Parathyroid adenoma (tissue), 2 donors: ENCODE data around the gene FBXO28.

Experiments
- H2AFZ ChIP-seq: fragments of 300-600 bp; sonication (generic); one replicate; pipeline ENCODE4 v1.7.0; 2017; ENCODE audit warnings: antibody characterized with exemption, mild to moderate bottlenecking
- H3K27ac ChIP-seq: fragments of 300-600 bp; sonication (generic); one replicate; pipeline ENCODE4 v1.7.0; 2017
- H3K27me3 ChIP-seq: fragments of 300-600 bp; sonication (generic); one replicate; pipeline ENCODE4 v1.7.0; 2017; ENCODE audit warnings: low read length; ENCODE audit not compliant: control insufficient read depth, insufficient read depth
- H3K36me3 ChIP-seq: fragments of 300-600 bp; sonication (generic); one replicate; pipeline ENCODE4 v1.7.0; 2017; ENCODE audit warnings: low read length; ENCODE audit not compliant: control insufficient read depth, insufficient read depth
- H3K4me1 ChIP-seq: fragments of 300-600 bp; sonication (generic); one replicate; pipeline ENCODE4 v1.7.0; 2017; ENCODE audit warnings: control low read depth
- H3K4me2 ChIP-seq: fragments of 300-600 bp; sonication (generic); one replicate; pipeline ENCODE4 v1.7.0; 2017; ENCODE audit warnings: low read length
- H3K4me3 ChIP-seq: fragments of 300-600 bp; sonication (generic); one replicate; pipeline ENCODE4 v1.7.0; 2017; ENCODE audit warnings: low read depth, low read length
- H3K79me2 ChIP-seq: fragments of 300-600 bp; sonication (generic); one replicate; pipeline ENCODE4 v1.7.0; 2017; ENCODE audit warnings: control low read depth
- H3K9ac ChIP-seq: fragments of 300-600 bp; sonication (generic); one replicate; pipeline ENCODE4 v1.7.0; 2017; ENCODE audit warnings: mild to moderate bottlenecking
- H3K9me3 ChIP-seq: fragments of 300-600 bp; sonication (generic); one replicate; pipeline ENCODE4 v1.7.0; 2017; ENCODE audit warnings: low read length; ENCODE audit not compliant: control insufficient read depth
- TF ChIP-seq, protein P1 (sequence below): fragments of 300-600 bp; sonication (generic); IDR thresholded peaks from one replicate; pipeline ENCODE4 v1.7.0; 2017; ENCODE audit warnings: antibody characterized with exemption, mild to moderate bottlenecking
- donor health status: primary hyperparathyroidism.

FBXO28 gene

GRCh38 chr1:224182057-224182865 is 68.3 kb downstream of the FBXO28 start:
- H3K27me3 ChIP-seq = no peaks in the 10 kb centered on the region
- H3K4me3 ChIP-seq = peak overlapping the region; percentile 73
- H3K9me3 ChIP-seq = no peaks in the 10 kb centered on the region
- H3K27ac ChIP-seq = peak overlapping the region; percentile 72
- H3K4me2 ChIP-seq = peak overlapping the region; percentile 63
- TF ChIP-seq, protein P1, sequence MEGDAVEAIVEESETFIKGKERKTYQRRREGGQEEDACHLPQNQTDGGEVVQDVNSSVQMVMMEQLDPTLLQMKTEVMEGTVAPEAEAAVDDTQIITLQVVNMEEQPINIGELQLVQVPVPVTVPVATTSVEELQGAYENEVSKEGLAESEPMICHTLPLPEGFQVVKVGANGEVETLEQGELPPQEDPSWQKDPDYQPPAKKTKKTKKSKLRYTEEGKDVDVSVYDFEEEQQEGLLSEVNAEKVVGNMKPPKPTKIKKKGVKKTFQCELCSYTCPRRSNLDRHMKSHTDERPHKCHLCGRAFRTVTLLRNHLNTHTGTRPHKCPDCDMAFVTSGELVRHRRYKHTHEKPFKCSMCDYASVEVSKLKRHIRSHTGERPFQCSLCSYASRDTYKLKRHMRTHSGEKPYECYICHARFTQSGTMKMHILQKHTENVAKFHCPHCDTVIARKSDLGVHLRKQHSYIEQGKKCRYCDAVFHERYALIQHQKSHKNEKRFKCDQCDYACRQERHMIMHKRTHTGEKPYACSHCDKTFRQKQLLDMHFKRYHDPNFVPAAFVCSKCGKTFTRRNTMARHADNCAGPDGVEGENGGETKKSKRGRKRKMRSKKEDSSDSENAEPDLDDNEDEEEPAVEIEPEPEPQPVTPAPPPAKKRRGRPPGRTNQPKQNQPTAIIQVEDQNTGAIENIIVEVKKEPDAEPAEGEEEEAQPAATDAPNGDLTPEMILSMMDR = no peak
- no peak overlapping the region for H3K9ac ChIP-seq
- H3K79me2 ChIP-seq = peaks cover 10% of the 10 kb centered on the region
- H3K36me3 ChIP-seq = no peaks in the 10 kb centered on the region
- peak overlapping the region; percentile 90 for H2AFZ ChIP-seq
- no peaks in the 10 kb centered on the region for H3K4me1 ChIP-seq

DNA sequence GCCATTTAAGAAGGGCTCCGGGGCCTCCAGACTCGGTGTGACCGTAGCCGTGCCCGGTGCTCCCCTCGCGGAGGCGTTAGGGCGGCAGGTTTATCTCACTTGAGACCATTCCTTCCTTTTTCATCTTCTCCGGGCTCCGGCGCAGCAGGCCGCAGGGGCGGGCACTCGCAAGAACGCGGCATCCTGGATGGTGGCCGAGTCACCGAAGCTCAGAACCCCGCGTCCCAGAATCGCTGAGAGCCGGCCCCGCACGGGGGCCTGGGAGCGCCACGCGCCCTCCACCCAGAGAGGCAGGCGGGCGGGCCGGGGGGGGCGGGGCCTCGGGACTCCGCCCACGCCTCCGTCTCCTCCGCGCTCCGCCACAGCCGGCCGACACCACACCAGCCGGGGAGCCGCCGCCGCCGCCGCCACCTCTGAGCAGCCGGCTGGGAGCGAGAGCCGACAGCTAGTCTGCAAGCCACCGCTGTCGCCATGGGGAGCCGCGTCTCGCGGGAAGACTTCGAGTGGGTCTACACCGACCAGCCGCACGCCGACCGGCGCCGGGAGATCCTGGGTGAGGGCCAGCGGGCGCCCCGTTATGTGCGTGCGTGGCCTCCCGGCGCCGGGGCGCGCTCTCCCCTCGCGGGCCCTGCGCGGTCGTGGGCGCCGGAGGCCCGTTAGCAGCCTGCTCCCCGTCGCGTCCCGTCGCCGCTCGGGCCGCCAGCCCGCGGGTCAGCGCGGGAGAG is 69.1 kb downstream of the FBXO28 start, which contains the start of gene DEGS1:
DEGS1 (plus strand) TSS at position 375 of the 725 bp plus-strand sequence; CDS start at position 472, 97 bp downstream.
- Histone ChIP-seq H3K9ac (peak within 1 kb of the TSS; percentile 61), H3K9me3 (no peaks in the 10 kb centered on the region), H3K79me2 (peaks cover 10% of the 10 kb centered on the region), H3K36me3 (no peaks in the 10 kb centered on the region), H3K27me3 (no peaks in the 10 kb centered on the region), H3K4me2 (peak within 1 kb of the TSS; percentile 63), H3K4me3 (peak within 1 kb of the TSS; percentile 73), H2AFZ (peak within 1 kb of the TSS; percentile 90), H3K4me1 (no peaks in the 10 kb centered on the region), H3K27ac (peak within 1 kb of the TSS; percentile 72)
- TF ChIP-seq, protein P1 = no peak

DNA sequence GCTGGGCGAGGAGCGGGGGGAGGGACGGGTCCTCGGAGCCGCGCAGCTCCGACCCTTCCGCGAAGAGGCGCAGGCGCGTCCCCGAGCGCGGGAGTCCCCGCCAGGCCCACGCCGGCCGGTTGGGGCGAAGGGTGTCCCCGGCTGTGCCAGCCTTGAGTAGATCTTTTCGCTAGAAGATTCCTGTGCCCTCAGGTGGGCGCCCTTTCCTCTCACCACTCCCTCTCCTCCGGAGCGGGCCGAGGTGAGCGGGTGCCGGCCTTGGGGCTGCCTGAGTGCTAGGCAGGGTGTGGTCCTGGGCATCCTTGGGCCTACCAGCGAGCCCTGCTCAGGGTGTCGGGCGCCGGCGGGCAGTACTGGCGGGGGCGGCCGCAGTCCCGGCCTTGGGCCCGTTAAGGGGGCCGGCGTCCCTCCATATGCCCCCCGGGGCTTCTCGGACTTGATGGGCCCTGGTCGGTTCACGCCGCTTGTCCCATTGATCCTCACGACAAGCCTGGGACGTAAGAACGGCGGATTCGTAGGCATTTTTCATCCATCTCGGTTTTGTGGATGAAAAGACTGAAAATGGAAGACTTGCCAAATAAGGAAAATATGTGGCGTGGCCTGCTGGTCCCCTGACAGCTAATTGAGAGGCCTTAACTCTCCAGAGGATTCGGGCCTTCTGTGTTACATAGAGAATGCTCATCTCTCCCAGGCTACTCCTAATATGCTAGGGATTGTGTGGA is 69.8 kb downstream of the FBXO28 start:
- TF ChIP-seq, protein P1 = no peak
- H2AFZ ChIP-seq = peak overlapping the region; percentile 90
- H3K27ac ChIP-seq = peak overlapping the region; percentile 72
- no peaks in the 10 kb centered on the region for H3K27me3 ChIP-seq
- peak overlapping the region; percentile 63 for H3K4me2 ChIP-seq
- H3K79me2 ChIP-seq = peaks cover 10% of the 10 kb centered on the region
- H3K4me3 ChIP-seq = peak overlapping the region; percentile 73
- H3K9me3 ChIP-seq = no peaks in the 10 kb centered on the region
- H3K36me3 ChIP-seq = no peaks in the 10 kb centered on the region
- peak overlapping the region; percentile 61 for H3K9ac ChIP-seq
- H3K4me1 ChIP-seq = no peaks in the 10 kb centered on the region

- no peak overlapping the region for H3K4me2 ChIP-seq
- no peaks in the 10 kb centered on the region for H3K4me1 ChIP-seq
- no peak overlapping the region for H3K27ac ChIP-seq
- TF ChIP-seq, protein P1 = no peak
- H3K9me3 ChIP-seq = no peaks in the 10 kb centered on the region
- H3K36me3 ChIP-seq = no peaks in the 10 kb centered on the region
- no peak overlapping the region for H3K4me3 ChIP-seq
- peaks cover 10% of the 10 kb centered on the region for H3K79me2 ChIP-seq
- H3K27me3 ChIP-seq = no peaks in the 10 kb centered on the region
- no peak overlapping the region for H3K9ac ChIP-seq
- no peak overlapping the region for H2AFZ ChIP-seq
Measured at GRCh38 chr1:224185208-224185607, 71.3 kb downstream of the FBXO28 start.
